GM12801 (cell line): ENCODE measurements around the gene ANKRD66.

Experiments
- CTCF ChIP-seq: IDR thresholded peaks from one replicate; pipeline ENCODE4 v1.5.1; 2011; ENCODE audit warnings: control low read depth; ENCODE audit not compliant: insufficient read length; ENCODE audit errors: extremely low read depth

ANKRD66 gene

DNA sequence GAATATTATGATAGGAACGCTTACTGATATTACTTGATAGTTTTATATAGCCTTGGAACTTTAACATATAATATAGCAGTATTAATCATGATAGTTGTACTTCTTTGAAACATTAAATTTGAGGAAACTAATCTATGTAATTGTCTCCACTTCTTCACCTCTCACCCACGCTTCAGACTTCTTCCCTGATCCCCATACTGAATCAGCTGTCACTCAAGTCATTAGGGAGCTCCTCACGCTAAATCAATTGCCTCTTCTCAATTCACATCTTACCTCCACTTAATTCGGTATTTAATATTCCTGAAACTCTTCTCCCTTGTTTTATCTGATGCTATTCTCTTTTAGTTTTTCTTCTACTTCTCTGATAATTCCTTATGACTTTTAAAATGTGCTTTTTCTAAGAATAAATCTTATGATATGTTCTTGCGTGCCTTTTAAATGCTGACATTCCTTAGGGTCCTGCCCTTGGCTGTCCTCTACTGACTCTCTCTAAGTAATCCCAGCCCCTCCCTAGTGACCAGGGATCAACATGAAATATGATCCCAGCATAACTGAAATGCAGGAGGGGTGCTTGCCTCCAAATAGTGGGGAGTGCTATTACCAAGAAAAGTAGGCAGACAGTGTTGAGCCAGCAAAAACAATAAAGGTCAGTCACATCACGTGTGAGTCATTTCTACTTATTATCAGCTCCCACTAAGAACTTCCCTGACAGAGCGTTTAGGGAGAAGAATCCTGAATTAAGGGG lies 9.9 kb downstream of the ANKRD66 start:
- no peak for TF ChIP-seq CTCF

DNA sequence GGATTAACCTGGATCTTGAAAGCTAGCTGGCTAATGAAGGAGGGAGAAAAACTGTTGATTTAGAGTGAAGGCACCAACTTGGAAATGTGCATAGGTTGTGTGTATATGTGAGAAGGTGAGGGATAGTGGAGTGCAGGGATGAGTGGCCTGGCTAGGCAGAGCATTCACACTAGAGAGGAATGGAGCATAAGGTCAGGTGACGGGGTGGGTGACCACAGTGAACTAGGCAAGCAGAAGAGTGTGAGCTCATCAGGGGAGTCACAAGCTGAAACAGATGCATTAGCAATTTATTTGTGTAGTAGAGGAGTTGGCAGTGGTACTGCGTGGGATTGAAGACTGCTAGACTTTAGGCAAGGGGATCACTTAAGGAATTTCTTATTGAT lies 10.5 kb downstream of the ANKRD66 start:
- no peak for TF ChIP-seq CTCF

DNA sequence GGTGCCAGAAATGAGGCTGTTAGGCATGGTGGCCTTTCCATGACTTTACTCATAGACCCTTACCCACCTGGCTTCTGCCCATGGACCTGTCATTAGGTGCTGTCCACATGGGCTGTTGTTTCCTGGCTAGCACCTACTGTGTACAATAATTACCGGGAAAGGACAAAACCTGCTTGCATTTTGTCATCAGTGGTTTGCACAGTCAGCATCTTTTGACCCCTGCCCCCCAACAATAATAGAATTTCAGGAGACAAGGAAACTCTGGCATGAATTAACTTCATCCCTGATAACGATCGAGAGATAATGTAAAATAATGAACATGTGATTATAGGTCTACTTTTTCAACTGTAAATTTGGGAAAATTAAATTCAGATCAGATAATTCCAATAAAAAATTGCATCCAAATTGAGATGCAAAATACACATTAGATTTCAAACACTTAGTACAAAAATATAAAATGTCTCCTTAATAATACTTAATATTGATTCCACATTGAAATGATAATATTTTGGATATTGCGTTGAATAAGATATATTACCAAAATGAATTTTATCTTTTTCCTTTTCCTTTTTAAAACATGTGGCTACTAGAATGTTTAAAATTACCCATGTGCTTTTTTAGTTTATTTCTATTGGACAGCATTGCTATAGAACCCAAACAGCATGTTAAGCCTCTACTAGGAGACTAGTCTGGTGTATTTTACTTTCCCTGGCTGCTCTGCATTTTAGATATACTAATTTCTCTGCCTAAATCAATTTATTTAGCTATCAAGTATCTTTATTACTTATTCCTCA lies 12.4 kb downstream of the ANKRD66 start:
- no peak for TF ChIP-seq CTCF

- no peak for TF ChIP-seq CTCF
Measured at GRCh38 chr6:46760925-46761324, 14.2 kb downstream of the ANKRD66 start.

- TF ChIP-seq CTCF = no peak
Measured at GRCh38 chr6:46763466-46763865, 16.7 kb downstream of the ANKRD66 start.

- TF ChIP-seq CTCF = no peak
Measured at GRCh38 chr6:46764961-46765360, 18.2 kb downstream of the ANKRD66 start.

DNA sequence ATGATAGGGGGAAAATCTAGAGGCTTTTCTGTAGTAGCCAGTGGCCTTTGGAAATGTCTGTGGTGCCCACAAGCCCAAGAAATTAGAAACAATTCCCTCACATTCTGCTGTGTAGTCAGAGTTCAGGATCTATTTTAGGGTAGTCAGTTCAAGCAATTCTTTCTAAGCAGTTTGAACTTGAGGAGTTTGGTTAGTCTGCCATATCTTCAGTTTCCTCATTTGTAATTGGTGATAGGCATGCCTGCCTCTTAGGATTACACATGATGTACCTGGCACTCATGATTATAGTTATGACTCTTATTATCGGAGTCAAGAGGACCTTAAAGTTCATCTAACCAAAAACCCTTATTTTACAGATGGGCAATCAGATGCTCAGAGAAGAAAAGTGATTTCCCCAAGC lies 25.3 kb downstream of the ANKRD66 start:
- no peak for TF ChIP-seq CTCF
